DMS 273 treated with DMSO at 0.1 percent for 48 hours (cell line): ENCODE results near the gene TJP3.
"Not testable (repeated sequence)": the region's sequence is repeated elsewhere in the genome, so short reads cannot be mapped to it uniquely, and the experiment has no call there.

ENCODE experiments used
- DNase-seq: peaks from one replicate; lab custom pipeline; 2025; lab: John Stamatoyannopoulos, UW

TJP3 gene, protein sequence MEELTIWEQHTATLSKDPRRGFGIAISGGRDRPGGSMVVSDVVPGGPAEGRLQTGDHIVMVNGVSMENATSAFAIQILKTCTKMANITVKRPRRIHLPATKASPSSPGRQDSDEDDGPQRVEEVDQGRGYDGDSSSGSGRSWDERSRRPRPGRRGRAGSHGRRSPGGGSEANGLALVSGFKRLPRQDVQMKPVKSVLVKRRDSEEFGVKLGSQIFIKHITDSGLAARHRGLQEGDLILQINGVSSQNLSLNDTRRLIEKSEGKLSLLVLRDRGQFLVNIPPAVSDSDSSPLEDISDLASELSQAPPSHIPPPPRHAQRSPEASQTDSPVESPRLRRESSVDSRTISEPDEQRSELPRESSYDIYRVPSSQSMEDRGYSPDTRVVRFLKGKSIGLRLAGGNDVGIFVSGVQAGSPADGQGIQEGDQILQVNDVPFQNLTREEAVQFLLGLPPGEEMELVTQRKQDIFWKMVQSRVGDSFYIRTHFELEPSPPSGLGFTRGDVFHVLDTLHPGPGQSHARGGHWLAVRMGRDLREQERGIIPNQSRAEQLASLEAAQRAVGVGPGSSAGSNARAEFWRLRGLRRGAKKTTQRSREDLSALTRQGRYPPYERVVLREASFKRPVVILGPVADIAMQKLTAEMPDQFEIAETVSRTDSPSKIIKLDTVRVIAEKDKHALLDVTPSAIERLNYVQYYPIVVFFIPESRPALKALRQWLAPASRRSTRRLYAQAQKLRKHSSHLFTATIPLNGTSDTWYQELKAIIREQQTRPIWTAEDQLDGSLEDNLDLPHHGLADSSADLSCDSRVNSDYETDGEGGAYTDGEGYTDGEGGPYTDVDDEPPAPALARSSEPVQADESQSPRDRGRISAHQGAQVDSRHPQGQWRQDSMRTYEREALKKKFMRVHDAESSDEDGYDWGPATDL

DNA sequence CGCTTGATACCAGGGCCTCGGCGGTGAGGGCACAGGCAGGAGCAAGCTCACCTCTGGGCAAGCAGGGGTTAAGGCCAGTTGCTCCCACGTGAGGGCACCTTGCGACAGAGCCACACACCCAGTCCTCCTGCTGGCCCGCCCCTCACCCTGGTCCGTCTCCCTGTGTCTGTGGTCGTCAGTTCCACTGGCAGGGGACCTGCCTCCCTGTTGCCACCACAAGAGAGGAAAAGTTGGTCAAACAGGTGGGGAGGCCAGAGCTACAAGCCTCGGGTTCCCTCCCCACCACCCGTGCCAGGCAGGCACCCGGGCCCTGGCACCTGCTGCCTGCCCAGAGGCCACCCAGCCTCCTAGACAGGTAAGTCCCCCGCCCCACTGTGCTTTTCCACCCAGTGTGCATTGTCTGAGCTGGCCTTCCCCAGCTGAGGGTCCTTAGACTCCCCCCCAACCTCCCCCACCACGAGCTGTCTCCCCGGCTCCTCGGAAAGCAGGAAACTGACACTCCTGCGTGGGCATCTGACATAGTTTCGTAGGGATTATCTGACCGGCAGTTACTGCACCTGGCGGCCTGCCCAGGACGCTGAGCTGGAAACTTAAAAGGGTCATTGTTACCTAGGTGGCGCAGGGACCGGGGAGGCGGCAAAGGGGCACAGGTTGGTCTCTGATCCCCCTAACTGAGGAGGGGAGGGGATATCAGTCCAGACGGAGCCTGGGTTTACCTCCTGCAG, at the start of gene TJP3:
TSS of gene TJP3 (plus strand) at position 178 of the 725 bp plus-strand sequence. CDS start 20,049 bp downstream, outside the sequence.
- DNase-seq: no peak

- no peak for DNase-seq
These were observed 49.1 kb upstream of the TJP3 start for GRCh38 chr19:3658870-3659745.

GRCh38 chr19:3659746-3660112, 48.5 kb upstream of the TJP3 start:
- DNase-seq: no peak

DNA sequence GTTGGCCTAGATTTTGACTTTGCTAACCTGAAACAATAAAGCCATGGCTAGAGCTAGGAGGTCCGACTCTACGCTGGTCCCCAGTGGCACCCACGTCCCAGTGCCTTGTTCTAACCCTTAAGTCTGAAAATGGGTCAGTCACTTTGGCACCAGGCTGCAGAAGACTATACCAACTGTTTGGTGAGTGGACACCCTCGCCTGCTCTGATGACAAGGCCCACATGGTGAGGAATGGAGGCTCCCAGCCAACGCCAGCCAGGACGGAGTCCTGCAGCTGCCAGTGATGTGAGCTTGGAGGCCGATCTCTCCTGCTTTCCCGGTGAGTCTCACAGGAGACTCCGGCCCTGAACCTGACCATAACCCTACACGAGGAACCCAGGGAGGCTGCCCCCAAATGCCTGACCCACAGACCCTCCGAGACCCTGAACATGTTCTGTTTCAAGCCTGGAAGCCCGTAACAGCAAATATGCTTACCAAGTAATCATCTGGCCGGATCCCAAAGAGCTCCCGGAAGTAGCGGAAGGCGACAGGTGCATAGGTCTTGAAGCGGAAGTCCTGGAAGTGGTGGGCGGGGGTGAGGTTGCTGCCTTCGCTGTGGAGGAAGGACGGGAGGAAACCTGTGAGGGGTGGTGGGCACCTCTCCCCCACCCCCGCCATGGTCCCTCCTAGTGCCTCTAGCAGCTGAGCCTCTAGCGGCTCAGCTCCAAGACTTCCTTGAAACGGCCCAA, 47.5 kb upstream of the TJP3 start:
- no peak for DNase-seq

DNA sequence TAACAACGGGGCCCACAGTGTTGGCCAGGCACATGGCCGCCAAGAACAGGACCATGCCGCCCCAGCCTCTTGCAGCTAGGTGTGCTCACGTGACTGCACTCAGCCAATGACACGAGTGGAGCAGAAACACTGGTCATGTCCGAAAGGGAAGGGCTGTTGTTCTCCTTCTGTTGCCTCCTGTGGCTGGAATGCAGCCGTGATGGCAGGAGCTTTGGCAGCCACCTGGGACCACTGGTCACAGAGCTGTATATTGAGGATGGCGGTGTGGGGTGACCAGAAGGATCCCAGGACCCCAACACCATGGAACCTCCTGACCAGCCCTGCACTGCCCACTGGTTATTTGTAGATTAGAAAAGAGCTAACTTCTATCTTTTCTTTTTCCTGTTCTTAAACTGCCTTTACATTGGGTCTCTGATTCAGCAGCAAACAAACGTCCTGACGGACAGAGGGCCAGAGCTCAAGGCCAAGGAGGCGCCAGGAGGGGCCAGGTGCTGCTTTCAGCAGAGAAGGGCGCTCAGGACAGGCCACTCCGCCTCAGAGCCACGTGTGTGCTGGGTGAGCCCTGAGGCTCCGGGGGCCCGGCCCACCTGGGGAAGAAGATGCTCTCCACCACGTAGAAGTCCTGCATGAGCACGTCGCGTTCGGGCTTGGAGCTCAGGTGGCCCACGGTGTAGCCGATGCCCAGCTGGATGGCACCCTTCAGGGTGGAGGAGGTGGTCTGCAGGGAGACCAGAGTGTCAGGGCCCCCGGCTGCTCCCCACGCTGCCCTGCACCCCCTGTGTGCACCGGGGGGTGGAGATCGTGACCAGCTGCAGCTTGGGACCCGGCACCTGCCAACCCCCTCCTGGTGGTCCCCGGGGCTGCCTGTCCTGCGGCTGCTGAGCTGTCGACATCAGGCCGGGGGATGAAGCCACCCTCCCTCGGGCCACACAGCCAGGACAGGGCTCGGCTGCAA, 46.6 kb upstream of the TJP3 start:
- DNase-seq: no peak

DNA sequence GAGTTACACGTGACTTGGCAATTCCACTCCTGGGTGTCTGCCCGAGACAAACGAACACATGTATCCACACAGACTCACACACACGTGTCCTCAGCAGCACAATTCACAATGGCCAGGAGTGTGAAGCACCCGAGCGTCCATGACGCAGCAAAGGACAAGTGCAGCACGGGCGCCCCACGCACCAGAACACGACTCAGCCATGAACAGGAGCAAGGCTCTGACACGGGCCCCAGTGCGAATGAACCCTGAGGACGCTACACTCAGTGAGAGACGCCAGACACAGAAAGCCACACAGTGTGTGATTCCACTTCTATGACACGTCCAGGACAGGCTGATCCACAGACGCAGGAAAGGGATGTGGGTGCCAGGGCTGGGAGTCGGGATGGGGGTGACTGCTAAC, 44.3 kb upstream of the TJP3 start:
- DNase-seq: no peak

DNA sequence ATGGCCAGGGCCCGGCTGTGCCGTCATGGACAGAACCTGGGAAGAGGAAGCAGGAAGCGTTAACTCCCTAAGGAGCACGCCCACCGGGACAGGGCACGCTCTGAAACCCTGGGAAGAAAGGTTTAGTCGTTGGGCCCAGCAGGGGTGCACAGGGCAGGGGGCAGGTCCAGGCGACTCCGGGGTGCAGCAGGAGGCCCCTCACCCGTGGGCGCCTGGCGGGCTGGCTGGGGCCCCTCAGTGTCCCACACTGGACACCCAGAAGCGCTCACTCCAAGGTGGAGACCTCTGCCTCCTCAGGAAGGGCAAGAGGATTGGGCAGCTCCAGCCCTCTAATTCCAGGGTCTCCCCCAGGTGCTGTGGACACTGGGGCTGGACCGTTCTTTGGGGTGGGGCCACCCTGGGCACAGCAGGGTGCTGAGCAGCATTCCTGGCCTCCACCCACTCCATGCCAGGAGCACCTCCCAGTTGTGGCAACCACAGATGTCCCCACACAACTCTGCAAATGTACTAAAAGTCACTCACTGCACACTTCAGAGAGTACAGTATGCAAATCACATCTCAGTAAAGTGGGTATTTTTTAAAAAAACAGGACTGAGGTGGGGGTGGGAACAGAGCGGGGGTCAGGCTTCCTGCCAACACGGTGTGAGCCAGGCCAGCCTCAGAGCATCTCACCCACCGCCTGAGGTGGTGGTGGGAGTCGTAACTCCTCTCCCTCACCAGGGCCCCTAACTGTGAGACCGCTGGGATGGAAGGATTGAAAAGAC, 43.1 kb upstream of the TJP3 start:
- DNase-seq: no peak

- DNase-seq: no peak
These were observed 42.3 kb upstream of the TJP3 start for GRCh38 chr19:3665681-3666544.

GRCh38 chr19:3666545-3666856, 41.7 kb upstream of the TJP3 start:
- DNase-seq: not testable (repeated sequence)

- DNase-seq: no peak
These were observed 41.0 kb upstream of the TJP3 start for GRCh38 chr19:3667037-3667638.

GRCh38 chr19:3667766-3668165, 40.4 kb upstream of the TJP3 start:
- no peak for DNase-seq

GRCh38 chr19:3668331-3669081, 39.7 kb upstream of the TJP3 start:
- DNase-seq: no peak

GRCh38 chr19:3669082-3669946, 38.9 kb upstream of the TJP3 start:
- no peak for DNase-seq

DNA sequence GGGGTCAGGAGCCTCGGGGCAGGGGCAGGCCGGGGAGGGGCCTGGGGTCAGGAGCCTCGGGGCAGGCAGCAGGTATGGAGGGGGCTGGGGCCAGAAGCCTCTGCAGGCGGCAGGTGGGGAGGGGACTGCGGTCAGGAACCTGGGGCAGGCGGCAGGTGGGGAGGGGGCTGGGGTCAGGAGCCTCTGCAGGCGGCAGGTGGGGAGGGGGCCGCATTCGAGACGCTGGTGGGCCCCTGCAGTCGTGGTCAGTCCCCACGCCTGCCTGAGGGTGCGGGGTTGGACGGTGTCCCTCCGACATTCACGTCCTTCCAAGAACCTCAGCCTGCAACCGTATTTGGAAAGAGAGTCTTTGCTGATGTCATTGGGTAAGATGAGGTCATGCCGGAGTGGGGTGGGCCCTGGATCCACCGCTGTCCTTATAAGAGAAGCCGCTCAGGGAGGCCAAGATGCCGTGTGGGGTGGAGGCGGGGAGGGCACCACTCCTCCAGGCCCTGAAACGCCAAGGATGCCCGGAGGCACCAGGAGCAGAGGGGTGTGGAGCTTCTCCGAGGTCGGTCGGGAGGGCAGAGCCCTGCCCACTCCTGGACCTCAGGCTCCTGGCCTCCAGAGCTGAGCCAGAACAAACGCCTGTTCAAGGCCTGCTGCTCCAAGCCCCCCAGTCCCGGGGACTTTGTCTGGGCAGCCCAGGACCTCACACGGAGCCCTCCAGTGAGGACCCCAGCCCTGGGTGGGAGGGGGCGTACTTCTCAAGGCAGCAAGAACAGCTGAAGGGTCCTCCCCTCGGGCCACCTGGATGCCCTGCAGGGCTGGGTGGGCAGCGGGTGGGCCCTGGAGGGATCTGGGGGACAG, 38.0 kb upstream of the TJP3 start:
- DNase-seq: no peak
